Bronchial epithelial cell (primary cell): ENCODE results near the gene TUFT1. TPM values are rescaled to one million over a fixed set of nuclear protein-coding genes. Genes with fewer than 3 reads are reported as not detected.

ENCODE experiments used
- DNase-seq: peaks from one replicate; pipeline ENCODE4 v3.0.0-alpha.2; 2010; ENCODE audit warnings: low read depth
- FAIRE-seq: peaks from 2 replicates; lab custom pipeline; 2011; peaks lifted over from hg19 to GRCh38; lab: Jason Lieb, UNC
- H3K27me3 ChIP-seq: 2 replicates; pipeline ENCODE4 v1.5.1; 2011; ENCODE audit warnings: low read length; ENCODE audit not compliant: control insufficient read depth, insufficient read depth
- H3K36me3 ChIP-seq: 2 replicates; pipeline ENCODE4 v1.5.1; 2011; ENCODE audit warnings: low read length; ENCODE audit not compliant: control insufficient read depth, insufficient read depth
- H3K4me3 ChIP-seq: 2 replicates; pipeline ENCODE4 v1.5.1; 2011; ENCODE audit warnings: mild to moderate bottlenecking, low read depth, low read length, control low read depth
- total RNA-seq: library from RNA; depleted of rRNA; stranded (reverse); fragments of >200 nt; gene quantifications from 2 replicates; pipeline ENCODE4 v1.2.1, GENCODE V29; 2014
- TF ChIP-seq, protein P1 (sequence below): IDR thresholded peaks from 2 replicates; pipeline ENCODE4 v1.5.1; 2011; ENCODE audit warnings: mild to moderate bottlenecking, moderate library complexity, low read length, control low read depth, inconsistent platforms; ENCODE audit not compliant: insufficient read depth, severe bottlenecking

The TUFT1 gene, protein sequence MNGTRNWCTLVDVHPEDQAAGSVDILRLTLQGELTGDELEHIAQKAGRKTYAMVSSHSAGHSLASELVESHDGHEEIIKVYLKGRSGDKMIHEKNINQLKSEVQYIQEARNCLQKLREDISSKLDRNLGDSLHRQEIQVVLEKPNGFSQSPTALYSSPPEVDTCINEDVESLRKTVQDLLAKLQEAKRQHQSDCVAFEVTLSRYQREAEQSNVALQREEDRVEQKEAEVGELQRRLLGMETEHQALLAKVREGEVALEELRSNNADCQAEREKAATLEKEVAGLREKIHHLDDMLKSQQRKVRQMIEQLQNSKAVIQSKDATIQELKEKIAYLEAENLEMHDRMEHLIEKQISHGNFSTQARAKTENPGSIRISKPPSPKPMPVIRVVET
- 25.0 and 54.3 TPM in 2 replicates for total RNA-seq

DNA sequence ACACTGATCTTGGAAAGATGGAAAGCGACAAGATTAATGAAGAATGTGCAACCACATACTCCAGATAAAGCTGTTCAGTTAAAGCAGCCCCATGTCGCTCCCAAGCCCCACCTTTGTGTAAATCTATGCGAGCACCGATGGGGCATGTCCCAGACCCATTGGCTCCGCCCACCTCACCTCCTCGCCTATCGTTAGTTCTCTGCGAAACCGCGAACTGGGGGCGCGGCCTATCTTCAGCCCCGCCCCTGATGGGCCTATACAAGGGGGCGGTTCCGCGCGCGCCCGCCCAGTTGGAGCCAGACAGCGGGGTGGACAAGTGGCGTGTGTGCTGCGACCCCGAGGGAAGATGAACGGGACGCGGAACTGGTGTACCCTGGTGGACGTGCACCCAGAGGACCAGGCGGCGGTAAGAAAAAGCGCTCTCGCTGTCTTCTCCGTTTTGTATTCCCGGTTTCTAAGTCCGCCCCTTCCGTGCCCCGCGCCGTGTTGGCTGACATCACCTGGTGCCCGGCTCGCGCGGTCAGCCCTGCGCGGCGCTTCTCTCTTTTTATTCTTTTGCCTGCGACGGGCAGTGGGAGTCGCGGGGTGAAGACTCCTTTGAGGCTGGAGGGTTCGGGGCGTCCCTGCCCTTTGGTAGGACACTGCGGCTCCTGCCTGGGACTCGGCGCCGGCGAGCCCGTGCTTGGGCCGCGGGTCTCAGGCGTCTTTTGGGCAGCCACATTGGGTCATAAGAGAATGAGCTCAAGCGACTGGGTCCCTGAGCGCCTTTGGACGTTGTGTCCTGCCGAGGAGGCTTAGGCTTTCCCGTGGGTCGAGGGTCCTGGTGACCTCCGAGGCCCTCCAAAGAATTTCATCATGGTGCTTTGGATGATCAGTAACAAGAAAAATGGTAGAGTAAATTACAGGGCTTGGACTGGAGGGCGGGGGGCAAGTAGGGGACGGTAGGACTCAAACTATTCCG lies at the start of gene TUFT1:
TSS of gene TUFT1 (plus strand) at position 289 of the 961 bp plus-strand sequence. CDS start at position 347, 58 bp downstream.
- DNase-seq (peak; percentile 83), FAIRE-seq (no peak)
- no peaks in the 10 kb centered on the region for H3K36me3 ChIP-seq
- TF ChIP-seq, protein P1, sequence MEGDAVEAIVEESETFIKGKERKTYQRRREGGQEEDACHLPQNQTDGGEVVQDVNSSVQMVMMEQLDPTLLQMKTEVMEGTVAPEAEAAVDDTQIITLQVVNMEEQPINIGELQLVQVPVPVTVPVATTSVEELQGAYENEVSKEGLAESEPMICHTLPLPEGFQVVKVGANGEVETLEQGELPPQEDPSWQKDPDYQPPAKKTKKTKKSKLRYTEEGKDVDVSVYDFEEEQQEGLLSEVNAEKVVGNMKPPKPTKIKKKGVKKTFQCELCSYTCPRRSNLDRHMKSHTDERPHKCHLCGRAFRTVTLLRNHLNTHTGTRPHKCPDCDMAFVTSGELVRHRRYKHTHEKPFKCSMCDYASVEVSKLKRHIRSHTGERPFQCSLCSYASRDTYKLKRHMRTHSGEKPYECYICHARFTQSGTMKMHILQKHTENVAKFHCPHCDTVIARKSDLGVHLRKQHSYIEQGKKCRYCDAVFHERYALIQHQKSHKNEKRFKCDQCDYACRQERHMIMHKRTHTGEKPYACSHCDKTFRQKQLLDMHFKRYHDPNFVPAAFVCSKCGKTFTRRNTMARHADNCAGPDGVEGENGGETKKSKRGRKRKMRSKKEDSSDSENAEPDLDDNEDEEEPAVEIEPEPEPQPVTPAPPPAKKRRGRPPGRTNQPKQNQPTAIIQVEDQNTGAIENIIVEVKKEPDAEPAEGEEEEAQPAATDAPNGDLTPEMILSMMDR: no peak
- H3K4me3 ChIP-seq: peak within 1 kb of the TSS; percentile 80
- H3K27me3 ChIP-seq: no peaks in the 10 kb centered on the region

DNA sequence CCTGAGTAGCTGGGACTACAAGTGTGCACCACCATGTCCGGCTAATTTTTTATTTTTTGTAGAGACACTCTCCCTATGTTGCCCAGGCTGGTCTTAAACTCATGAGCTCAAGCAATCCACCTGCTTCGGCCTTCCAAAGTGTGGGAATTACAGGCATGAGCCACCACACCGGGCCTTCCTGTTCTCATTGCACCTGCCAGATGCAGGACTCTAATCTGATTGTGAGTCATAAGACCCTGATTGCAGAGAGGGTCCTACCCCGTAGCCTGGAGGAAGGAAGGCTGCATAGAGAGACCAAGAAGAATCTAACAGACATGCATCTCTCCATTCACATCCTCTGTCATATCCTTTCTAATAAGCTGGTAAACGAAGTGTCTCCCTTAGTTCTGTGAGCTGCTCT lies 48.5 kb upstream of the TUFT1 start:
- no peaks in the 10 kb centered on the region for H3K27me3 ChIP-seq
- TF ChIP-seq, protein P1: no peak
- DNase-seq (no peak), FAIRE-seq (no peak)
- no peak overlapping the region for H3K4me3 ChIP-seq
- no peaks in the 10 kb centered on the region for H3K36me3 ChIP-seq

GRCh38 chr1:151492120-151492519 lies 48.0 kb upstream of the TUFT1 start:
- no peaks in the 10 kb centered on the region for H3K27me3 ChIP-seq
- TF ChIP-seq, protein P1: no peak

DNA sequence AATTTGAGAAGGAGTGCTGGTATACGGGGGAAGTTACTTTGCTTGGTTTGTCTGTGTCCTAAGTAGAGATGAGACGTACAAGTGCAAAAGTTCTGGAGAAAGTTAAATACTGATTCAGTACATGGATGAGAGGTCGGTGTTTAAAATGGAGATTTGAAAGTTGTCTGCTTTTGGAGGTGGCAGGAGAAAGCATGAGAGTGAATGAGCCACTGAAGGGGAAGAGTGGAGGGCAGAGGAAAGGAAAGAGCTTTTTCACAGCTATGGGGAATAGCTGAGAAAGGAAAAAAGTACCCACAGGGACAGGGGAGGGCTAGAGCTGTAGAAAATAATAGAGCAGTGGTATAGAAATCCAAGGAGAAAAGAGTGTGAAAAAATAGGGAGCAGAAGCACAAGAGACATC lies 47.1 kb upstream of the TUFT1 start:
- Histone ChIP-seq H3K27me3 (no peaks in the 10 kb centered on the region), H3K4me3 (no peak overlapping the region), H3K36me3 (no peaks in the 10 kb centered on the region)
- FAIRE-seq: no peak
- no peak for DNase-seq
- TF ChIP-seq, protein P1: no peak

More at GRCh38 chr1:151492120-151492519, 48.0 kb upstream of the TUFT1 start:
- no peak for FAIRE-seq
- H3K4me3 ChIP-seq: no peak overlapping the region
- no peaks in the 10 kb centered on the region for H3K36me3 ChIP-seq
- DNase-seq: no peak

GRCh38 chr1:151494741-151495281 lies 45.3 kb upstream of the TUFT1 start:
- H3K27me3 ChIP-seq: no peaks in the 10 kb centered on the region

More at GRCh38 chr1:151494741-151495281, 45.3 kb upstream of the TUFT1 start:
- DNase-seq: peak; percentile 85
- FAIRE-seq: no peak
- Histone ChIP-seq H3K4me3 (no peak overlapping the region), H3K36me3 (no peaks in the 10 kb centered on the region)
- TF ChIP-seq, protein P1: no peak
